Cardiac fibroblast (primary cell): ENCODE data around the gene EIF4H.

Experiments
- DNase-seq, 2 donors: peaks; one replicate each; pipeline versions ENCODE4 v3.0.0 to v3.0.0-alpha.2; 2010; ENCODE audit warnings: low read depth in 2 of 2
- H3K4me3 ChIP-seq, 2 donors: replicated peaks in 1 of 2; 1 replicate in 1 of 2; 2 replicates in 1 of 2; pipeline ENCODE4 v1.5.1; 2011; ENCODE audit warnings: low read depth in 2 of 2, low read length in 2 of 2, mild to moderate bottlenecking in 2 of 2, moderate library complexity in 1 of 2
- TF ChIP-seq, protein P1 (sequence below): IDR thresholded peaks from one replicate; pipeline ENCODE4 v1.5.1; 2011; ENCODE audit warnings: low read depth, mild to moderate bottlenecking, low read length, inconsistent platforms

EIF4H gene

DNA sequence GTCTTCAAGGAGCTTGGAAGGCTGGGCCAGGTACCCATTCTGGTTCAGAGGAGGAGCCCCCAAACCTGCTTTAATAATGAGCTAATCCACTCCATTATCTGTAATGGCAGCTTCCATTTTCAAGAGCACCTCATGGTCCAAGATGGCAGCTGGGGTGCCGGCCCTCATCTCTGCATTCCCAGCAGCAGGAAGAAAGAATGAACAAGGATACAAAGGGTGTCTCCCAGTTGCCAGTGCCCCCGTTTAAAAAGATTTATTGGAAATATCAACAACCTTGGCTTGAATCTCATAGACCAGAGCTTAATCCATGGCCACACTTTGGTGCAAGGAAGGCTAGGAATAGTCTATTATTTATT, 44.2 kb downstream of the EIF4H start:
- no peak for DNase-seq

DNA sequence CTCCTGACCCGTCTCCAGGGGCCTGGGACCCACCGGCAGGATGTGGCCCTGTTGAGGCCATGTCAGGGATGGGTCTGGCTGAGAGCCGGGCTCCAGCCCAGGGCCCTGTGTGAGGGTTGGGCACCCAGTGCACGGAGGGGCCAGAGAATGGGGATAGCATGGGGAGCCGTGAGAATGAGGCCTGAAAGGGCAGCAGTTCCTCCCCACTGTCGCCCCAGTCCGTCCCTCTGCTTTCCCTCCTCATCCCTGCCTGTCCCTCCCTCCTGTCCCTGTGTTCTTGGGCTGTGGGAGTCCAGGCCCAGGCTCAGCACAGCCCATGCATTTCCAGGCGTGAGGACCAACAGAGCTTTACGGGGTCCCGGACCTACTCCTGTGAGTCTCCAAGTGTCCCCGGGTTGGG, 45.3 kb downstream of the EIF4H start:
- H3K4me3 ChIP-seq, result no peak overlapping the region

More for the DNA sequence above, 44.2 kb downstream of the EIF4H start:
- TF ChIP-seq, protein P1, sequence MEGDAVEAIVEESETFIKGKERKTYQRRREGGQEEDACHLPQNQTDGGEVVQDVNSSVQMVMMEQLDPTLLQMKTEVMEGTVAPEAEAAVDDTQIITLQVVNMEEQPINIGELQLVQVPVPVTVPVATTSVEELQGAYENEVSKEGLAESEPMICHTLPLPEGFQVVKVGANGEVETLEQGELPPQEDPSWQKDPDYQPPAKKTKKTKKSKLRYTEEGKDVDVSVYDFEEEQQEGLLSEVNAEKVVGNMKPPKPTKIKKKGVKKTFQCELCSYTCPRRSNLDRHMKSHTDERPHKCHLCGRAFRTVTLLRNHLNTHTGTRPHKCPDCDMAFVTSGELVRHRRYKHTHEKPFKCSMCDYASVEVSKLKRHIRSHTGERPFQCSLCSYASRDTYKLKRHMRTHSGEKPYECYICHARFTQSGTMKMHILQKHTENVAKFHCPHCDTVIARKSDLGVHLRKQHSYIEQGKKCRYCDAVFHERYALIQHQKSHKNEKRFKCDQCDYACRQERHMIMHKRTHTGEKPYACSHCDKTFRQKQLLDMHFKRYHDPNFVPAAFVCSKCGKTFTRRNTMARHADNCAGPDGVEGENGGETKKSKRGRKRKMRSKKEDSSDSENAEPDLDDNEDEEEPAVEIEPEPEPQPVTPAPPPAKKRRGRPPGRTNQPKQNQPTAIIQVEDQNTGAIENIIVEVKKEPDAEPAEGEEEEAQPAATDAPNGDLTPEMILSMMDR, result no peak
- H3K4me3 ChIP-seq, result no peak overlapping the region

DNA sequence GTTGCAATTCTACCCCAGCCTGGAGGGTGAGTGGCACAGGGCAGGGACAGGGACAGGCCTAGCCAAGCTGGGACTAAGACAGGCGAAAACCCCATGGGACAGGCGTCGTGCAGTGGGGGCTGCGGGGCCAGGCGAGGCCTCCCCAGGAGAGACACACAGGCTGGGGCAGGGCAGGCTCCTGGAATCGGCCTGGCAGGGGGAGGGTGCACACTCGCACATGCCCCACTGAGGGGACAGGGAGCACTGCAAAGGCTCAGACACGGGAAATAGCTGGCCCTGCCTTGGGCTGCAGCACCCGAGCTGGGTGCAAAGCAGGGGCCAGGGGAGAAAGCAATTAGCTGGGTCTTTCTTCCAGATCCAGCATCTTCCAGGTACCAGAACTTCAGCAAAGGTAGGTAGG, 46.1 kb downstream of the EIF4H start:
- DNase-seq, result no peak
- H3K4me3 ChIP-seq, result no peak overlapping the region
- TF ChIP-seq, protein P1, result no peak

More for the DNA sequence above, 45.3 kb downstream of the EIF4H start:
- no peak for DNase-seq
- TF ChIP-seq, protein P1, result no peak

DNA sequence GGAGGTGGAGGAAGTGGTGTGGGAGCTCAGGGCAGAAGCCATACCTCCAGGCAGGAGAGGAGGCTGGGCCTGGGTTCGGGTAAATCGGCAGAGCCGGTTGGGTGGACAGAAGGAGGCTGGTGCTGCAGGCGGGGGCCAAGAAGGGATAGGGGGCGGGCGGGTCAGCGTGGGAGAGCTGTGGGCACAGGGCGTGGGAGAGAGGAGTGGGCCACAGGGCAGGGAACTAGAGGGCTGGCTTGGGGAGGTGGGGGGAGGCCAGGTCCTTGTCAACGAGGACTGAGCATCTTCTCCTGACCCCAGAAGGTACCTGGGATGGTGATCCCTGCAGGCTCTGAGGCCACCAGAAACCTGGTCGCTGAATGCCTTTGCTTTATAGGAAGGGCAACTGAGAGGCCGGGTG, 47.6 kb downstream of the EIF4H start:
- no peak overlapping the region for H3K4me3 ChIP-seq
- TF ChIP-seq, protein P1, result no peak
- no peak for DNase-seq

DNA sequence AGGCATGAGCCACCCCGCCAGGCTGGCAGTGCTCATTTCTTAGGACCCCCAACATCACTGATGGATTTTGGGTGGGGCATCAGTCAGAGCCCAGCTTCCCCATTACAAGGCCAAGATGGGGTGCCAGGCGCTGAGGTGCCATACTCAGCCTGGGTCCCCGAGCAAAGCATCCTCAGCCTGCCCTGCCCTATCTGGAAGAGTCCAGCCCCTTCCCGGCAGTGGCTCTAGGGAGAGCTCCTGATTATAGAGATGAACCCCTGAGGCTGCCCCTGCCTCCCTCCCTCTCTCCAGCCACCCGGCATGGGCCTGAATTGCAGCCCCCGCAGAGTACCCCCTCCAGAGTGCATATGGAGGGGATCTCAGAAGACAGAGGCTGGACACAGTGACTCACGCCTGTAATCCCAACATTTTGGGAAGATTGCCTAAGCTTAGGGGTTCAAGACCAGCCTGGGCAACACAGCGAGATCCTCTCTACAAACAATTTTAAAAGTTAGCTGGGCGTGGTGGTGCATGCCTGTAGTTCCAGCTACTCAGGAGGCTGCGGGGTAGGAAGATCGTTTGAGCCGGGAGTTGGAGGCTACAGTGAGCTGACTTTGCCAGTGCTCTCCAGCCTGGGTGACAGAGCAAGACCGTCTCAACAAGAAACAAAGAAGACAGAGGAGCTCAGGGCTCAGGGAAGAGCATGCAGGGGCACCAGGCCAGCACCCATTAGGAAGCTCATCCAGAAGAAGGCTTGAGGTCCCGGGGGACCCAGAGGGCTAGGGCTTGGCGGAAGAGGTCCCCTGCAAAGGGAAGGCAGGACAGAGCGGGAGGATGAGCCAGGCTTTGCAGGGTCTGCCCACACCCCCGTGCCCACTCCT, 48.9 kb downstream of the EIF4H start:
- DNase-seq, result no peak
- no peak overlapping the region for H3K4me3 ChIP-seq
- TF ChIP-seq, protein P1, result no peak

DNA sequence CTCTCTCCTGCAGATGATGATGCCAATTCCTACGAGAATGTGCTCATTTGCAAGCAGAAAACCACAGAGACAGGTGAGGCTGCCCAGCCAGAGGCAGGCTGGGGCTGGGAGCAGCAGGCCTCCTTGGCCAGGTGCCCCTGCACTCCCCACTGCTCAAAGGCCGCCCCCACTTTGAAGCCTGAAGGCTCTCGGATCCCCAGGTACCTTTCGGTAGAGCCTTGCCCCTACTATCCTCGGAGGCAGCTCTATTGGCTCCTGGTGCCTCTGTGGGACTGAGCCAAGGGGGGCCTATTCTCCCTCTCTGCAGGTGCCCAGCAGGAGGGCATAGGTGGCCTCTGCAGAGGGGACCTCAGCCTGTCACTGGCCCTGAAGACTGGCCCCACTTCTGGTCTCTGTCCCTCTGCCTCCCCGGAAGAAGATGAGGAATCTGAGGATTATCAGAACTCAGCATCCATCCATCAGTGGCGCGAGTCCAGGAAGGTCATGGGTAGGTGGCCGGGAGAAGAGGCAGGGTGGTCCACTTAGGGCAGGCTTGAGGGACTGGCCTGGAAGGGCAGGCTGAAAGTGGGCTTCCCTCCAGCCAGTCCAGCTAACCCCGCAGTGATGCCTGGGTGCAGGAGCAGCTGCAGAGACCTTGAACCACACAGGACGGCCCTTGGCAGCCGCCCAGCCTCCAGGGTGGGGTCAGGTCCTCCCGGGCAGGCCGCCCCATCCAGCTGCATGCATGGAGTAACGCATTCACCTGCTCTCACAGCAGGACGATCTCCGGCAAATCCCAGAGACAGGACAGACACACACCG, 49.8 kb downstream of the EIF4H start:
- DNase-seq, result no peak
- TF ChIP-seq, protein P1, result no peak
- no peak overlapping the region for H3K4me3 ChIP-seq
